ENCODE results near the gene TAOK3.
"Not testable (repeated sequence)": the region's sequence is repeated elsewhere in the genome, so short reads cannot be mapped to it uniquely, and the experiment has no call there.

TAOK3 gene

GRCh38 chr12:118299791-118300460, 72.8 kb downstream of the TAOK3 start:
- DNase-seq (ENCODE audit: low read depth in 2 of 2): no peak

- DNase-seq (ENCODE audit: low read depth in 2 of 2): no peak
These were observed 75.4 kb downstream of the TAOK3 start for GRCh38 chr12:118297284-118297683.

- no peak for DNase-seq (ENCODE audit: low read depth in 2 of 2)
These were observed 79.9 kb downstream of the TAOK3 start for GRCh38 chr12:118292836-118293235.

GRCh38 chr12:118290130-118290529, 82.6 kb downstream of the TAOK3 start:
- DNase-seq (ENCODE audit: low read depth in 2 of 2): no peak

GRCh38 chr12:118288174-118288573, 84.5 kb downstream of the TAOK3 start:
- DNase-seq (ENCODE audit: low read depth in 2 of 2): no peak

GRCh38 chr12:118287728-118288127, 85.0 kb downstream of the TAOK3 start:
- no peak for DNase-seq (ENCODE audit: low read depth in 2 of 2)

GRCh38 chr12:118282767-118283166, 89.9 kb downstream of the TAOK3 start:
- no peak for DNase-seq (ENCODE audit: low read depth in 2 of 2)

- not testable (repeated sequence) for DNase-seq (ENCODE audit: low read depth in 2 of 2)
These were observed 94.4 kb downstream of the TAOK3 start for GRCh38 chr12:118278288-118278687.

- no peak for DNase-seq (ENCODE audit: low read depth in 2 of 2)
These were observed 98.6 kb downstream of the TAOK3 start for GRCh38 chr12:118274066-118274465.

- no peak for DNase-seq (ENCODE audit: low read depth in 2 of 2)
These were observed 100.8 kb downstream of the TAOK3 start for GRCh38 chr12:118271770-118272417.

- no peak for DNase-seq (ENCODE audit: low read depth in 2 of 2)
These were observed 101.5 kb downstream of the TAOK3 start for GRCh38 chr12:118271183-118271582.

GRCh38 chr12:118269806-118270205, 102.9 kb downstream of the TAOK3 start:
- no peak for DNase-seq (ENCODE audit: low read depth in 2 of 2)

GRCh38 chr12:118259079-118259478, 113.6 kb downstream of the TAOK3 start:
- no peak for DNase-seq (ENCODE audit: low read depth in 2 of 2)

- no peak for DNase-seq (ENCODE audit: low read depth in 2 of 2)
These were observed 116.4 kb downstream of the TAOK3 start for GRCh38 chr12:118256352-118256751.

GRCh38 chr12:118249547-118249946, 123.2 kb downstream of the TAOK3 start:
- no peak for DNase-seq (ENCODE audit: low read depth in 2 of 2)

GRCh38 chr12:118245886-118246285, 126.8 kb downstream of the TAOK3 start:
- not testable (repeated sequence) for DNase-seq (ENCODE audit: low read depth in 2 of 2)

GRCh38 chr12:118238888-118239287, 133.8 kb downstream of the TAOK3 start:
- DNase-seq (ENCODE audit: low read depth in 2 of 2): no peak

GRCh38 chr12:118237908-118238307, 134.8 kb downstream of the TAOK3 start:
- DNase-seq (ENCODE audit: low read depth in 2 of 2): no peak

GRCh38 chr12:118237052-118237665, 135.5 kb downstream of the TAOK3 start:
- no peak for DNase-seq (ENCODE audit: low read depth in 2 of 2)

- DNase-seq (ENCODE audit: low read depth in 2 of 2): no peak
These were observed 152.0 kb downstream of the TAOK3 start for GRCh38 chr12:118220702-118221101.

- no peak for DNase-seq (ENCODE audit: low read depth in 2 of 2)
These were observed 152.9 kb downstream of the TAOK3 start for GRCh38 chr12:118219772-118220171.

- DNase-seq (ENCODE audit: low read depth in 2 of 2): no peak
These were observed 153.6 kb downstream of the TAOK3 start for GRCh38 chr12:118219106-118219505.

GRCh38 chr12:118213452-118213851, 159.3 kb downstream of the TAOK3 start:
- no peak for DNase-seq (ENCODE audit: low read depth in 2 of 2)

Data from stimulated activated CD4-positive, alpha-beta T cell treated with anti-CD3 and anti-CD28 coated beads, Interleukin-12 subunit alpha, Interleukin-12 subunit beta, amount 100 ng/mL, for 24 hours (primary cell).